Esophagus (tissue), 2 donors: ENCODE data around the gene NUDCD2. TPM values are rescaled to one million over a fixed set of nuclear protein-coding genes. Genes with fewer than 3 reads are reported as not detected.
"Not testable (repeated sequence)": the region's sequence is repeated elsewhere in the genome, so short reads cannot be mapped to it uniquely, and the experiment has no call there.

Experiments used
- H3K27ac ChIP-seq, 2 donors: one replicate each; pipeline ENCODE4 v1.5.1; 2013; ENCODE audit warnings: low read depth in 2 of 2, mild to moderate bottlenecking in 2 of 2, inconsistent platforms in 1 of 2, low read length in 1 of 2, moderate library complexity in 1 of 2
- H3K27me3 ChIP-seq, 2 donors: one replicate each; pipeline ENCODE4 v1.6.1; 2013; ENCODE audit warnings: low read length in 2 of 2, control low read depth in 1 of 2, mild to moderate bottlenecking in 1 of 2; ENCODE audit not compliant: insufficient read depth in 2 of 2, control insufficient read depth in 1 of 2
- H3K36me3 ChIP-seq, 2 donors: one replicate each; pipeline ENCODE4 v1.6.1; 2013; ENCODE audit warnings: low read length in 1 of 2; ENCODE audit not compliant: control insufficient read depth in 2 of 2, insufficient read depth in 2 of 2
- H3K4me1 ChIP-seq, 2 donors: one replicate each; pipeline ENCODE4 v1.6.1; 2013; ENCODE audit warnings: low read length in 1 of 2; ENCODE audit not compliant: control insufficient read depth in 2 of 2, insufficient read depth in 2 of 2
- H3K4me3 ChIP-seq, 2 donors: one replicate each; pipeline ENCODE4 v1.5.1; 2013; ENCODE audit warnings: low read length in 2 of 2, mild to moderate bottlenecking in 2 of 2, low read depth in 1 of 2, moderate library complexity in 1 of 2
- H3K9me3 ChIP-seq, 2 donors: one replicate each; pipeline ENCODE4 v1.6.1; 2013; ENCODE audit warnings: mild to moderate bottlenecking in 2 of 2, low read depth in 1 of 2, low read length in 1 of 2, moderate library complexity in 1 of 2; ENCODE audit not compliant: control insufficient read depth in 2 of 2, insufficient read depth in 1 of 2
- WGBS, 2 donors: extraction: QIAGEN DNeasy Blood & Tissue Kit; methylation state at CpG; one replicate each; pipeline ENCODE4 v1.1.7; 2013; 5-methylcytosine and 5-hydroxymethylcytosine counted together
- polyA plus RNA-seq, 2 donors: library from polyadenylated mRNA; stranded (reverse); fragments of 200-250 nt; gene quantifications; one replicate each; pipeline ENCODE4 v1.2.3, GENCODE V29; 2013
- donor health status: healthy with polysubstance abuse.
- donor health status: Bipolar disorder and iron deficiency.

The NUDCD2 gene
- polyA plus RNA-seq, 2 donors = 4.8 to 5.4 TPM

DNA sequence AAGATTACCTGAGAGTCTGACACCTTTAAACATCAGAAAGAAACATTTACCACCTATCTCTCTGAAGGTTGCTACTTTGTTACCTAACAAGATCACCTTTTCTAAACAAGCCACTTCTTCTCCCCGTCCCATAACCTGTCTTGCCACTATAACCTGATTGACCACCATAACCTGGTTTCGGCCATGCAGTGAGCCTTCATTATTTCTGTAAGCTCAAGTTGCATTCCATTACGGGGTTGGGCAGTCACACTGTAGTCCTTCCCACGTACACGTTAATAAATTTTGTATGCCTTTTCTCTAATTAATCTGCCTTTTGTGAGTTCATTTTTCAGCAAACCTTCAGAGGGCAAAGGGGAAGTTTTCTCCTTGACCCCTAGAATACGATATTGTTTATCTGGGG lies 50.5 kb downstream of the NUDCD2 start:
- no peak overlapping the region for H3K4me3 ChIP-seq
- H3K9me3 ChIP-seq = no peaks in the 10 kb centered on the region
- H3K4me1 ChIP-seq = no peaks in the 10 kb centered on the region
- 54 to 65% methylated on average over 6 of the region's 6 CpGs for whole genome bisulfite sequencing, 2 donors
- H3K27me3 ChIP-seq = no peaks in the 10 kb centered on the region
- H3K36me3 ChIP-seq = no peaks in the 10 kb centered on the region
- peak overlapping the region in 1 of 2 donors; percentile 24 for H3K27ac ChIP-seq

DNA sequence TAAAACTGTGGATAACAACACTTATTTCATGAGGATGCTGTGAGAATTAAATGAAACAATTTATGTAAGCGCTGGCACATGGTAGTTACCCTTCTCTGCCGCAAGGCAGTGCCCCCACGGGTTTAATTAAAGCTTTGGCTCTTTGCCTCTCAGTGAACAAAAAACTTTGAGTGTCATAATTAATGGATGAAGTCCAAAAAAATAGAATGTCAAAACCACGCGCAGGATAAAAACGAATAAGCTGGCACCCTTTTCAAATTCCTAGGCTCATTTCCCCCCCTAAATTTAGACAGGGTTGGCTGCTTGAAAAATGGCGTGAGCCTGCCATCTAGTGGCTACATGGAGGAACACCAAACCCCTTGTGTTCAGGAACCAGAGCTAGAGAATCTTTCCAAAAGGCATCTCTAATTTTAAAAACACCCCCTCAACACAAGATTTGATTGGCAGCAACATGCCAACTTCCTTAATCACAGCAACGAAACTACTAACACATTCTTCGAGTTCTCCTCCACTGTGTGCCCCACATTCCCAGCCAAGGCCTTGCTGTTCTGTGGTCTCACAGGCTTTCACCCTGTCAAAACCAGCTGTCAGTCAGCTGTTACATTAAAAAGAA lies 51.5 kb downstream of the NUDCD2 start:
- Histone ChIP-seq H3K27me3 (no peaks in the 10 kb centered on the region), H3K4me3 (no peak overlapping the region), H3K27ac (peak overlapping the region in 1 of 2 donors; percentile 68), H3K36me3 (no peaks in the 10 kb centered on the region), H3K9me3 (no peaks in the 10 kb centered on the region), H3K4me1 (no peaks in the 10 kb centered on the region)
- WGBS, 2 donors = 5 to 10% methylated on average over 9 of the region's 9 CpGs

DNA sequence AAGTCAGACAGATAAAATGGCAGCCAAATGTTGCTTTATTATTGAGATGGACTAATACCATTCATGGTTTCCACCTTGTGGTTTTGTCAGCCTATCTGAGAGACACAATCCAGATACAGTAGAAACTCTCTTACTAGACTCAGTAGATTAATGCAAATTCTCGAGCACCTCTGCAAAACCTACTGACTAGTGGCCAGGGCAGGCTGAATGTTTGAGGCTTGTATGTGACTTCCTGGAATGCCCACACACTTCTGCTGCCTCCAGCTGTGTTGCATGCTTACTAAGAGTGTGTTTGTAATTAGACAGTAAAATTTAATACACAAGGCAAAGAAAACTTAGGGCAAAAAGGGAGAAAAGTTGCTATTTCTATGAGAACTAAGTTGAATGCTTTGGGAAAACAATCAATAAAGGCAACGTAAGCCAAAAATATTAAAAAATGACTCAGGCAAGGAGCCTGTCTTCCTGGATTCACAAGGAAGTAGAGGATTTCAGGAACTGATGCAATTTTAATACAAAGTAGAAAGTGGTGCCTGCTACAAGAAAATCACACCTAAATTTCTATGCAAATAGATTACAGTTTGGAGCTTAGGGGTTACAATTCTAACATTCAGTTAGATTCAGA lies 52.8 kb downstream of the NUDCD2 start:
- H3K4me3 ChIP-seq = no peak overlapping the region
- H3K9me3 ChIP-seq = no peaks in the 10 kb centered on the region
- no peaks in the 10 kb centered on the region for H3K4me1 ChIP-seq
- H3K27me3 ChIP-seq = no peaks in the 10 kb centered on the region
- peak overlapping the region in 1 of 2 donors; percentile 47 for H3K27ac ChIP-seq
- WGBS, 2 donors = 43 to 47% methylated on average over 2 of the region's 2 CpGs
- no peaks in the 10 kb centered on the region for H3K36me3 ChIP-seq

GRCh38 chr5:163404364-163405173 lies 55.3 kb downstream of the NUDCD2 start:
- 65% methylated on average over 10 of the region's 10 CpGs for WGBS, 2 donors
- Histone ChIP-seq H3K4me3 (no peak overlapping the region), H3K27me3 (no peaks in the 10 kb centered on the region), H3K36me3 (no peaks in the 10 kb centered on the region), H3K9me3 (no peaks in the 10 kb centered on the region), H3K27ac (no peak overlapping the region), H3K4me1 (no peaks in the 10 kb centered on the region)

DNA sequence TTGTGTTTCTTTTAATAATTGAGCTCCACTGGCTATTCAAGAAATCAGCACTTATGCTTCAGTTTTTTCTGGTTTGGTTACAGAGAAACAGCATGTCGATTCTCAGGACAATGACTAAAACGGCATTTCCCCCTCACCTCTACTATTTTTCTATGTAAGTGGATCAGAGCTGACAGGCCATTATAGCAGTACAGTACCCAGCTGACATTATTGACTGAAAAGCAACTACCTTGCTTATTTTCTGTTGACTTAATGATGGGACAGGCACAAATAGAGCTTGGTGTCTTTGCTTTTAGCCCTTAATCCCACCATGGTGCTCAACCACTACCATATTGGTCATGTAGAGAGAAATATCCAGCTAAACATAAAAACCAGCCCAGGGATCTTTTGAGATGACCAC lies 57.9 kb downstream of the NUDCD2 start:
- no peaks in the 10 kb centered on the region for H3K27me3 ChIP-seq
- H3K4me3 ChIP-seq = no peak overlapping the region
- no peaks in the 10 kb centered on the region for H3K9me3 ChIP-seq
- no peaks in the 10 kb centered on the region for H3K36me3 ChIP-seq
- WGBS, 2 donors = 81 to 83% methylated on average over 2 of the region's 2 CpGs
- no peak overlapping the region for H3K27ac ChIP-seq
- H3K4me1 ChIP-seq = no peaks in the 10 kb centered on the region

GRCh38 chr5:163401271-163401670 lies 58.6 kb downstream of the NUDCD2 start:
- H3K27ac ChIP-seq = no peak overlapping the region
- no peaks in the 10 kb centered on the region for H3K36me3 ChIP-seq
- H3K9me3 ChIP-seq = no peaks in the 10 kb centered on the region
- H3K4me3 ChIP-seq = no peak overlapping the region
- H3K27me3 ChIP-seq = no peaks in the 10 kb centered on the region
- H3K4me1 ChIP-seq = no peaks in the 10 kb centered on the region
- 79 to 89% methylated on average over 4 of the region's 4 CpGs for WGBS, 2 donors

- no peak overlapping the region for H3K4me3 ChIP-seq
- 71% methylated on average over 4 of the region's 4 CpGs for WGBS, 2 donors
- H3K9me3 ChIP-seq = no peaks in the 10 kb centered on the region
- no peak overlapping the region for H3K27ac ChIP-seq
- no peaks in the 10 kb centered on the region for H3K27me3 ChIP-seq
- no peaks in the 10 kb centered on the region for H3K4me1 ChIP-seq
- H3K36me3 ChIP-seq = no peaks in the 10 kb centered on the region
Measured at GRCh38 chr5:163399923-163400322, 60.0 kb downstream of the NUDCD2 start.

DNA sequence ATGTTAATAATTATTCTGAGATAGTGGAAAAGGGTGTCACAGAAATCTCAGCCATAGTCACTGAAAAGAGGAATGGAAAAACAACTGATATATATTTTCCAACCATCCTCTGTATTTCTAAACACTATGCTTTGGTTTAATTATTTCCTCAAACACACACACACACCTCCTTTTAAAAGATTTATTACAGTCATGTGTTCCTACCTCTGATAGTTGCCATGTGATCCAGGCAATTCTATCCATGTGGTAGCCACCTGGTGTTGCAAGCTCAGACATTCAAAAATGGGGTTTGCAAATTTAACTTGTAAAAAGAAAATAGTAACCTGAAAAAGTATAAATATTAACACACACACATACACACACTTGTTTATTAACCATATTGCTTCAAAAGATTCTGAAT lies 62.5 kb downstream of the NUDCD2 start:
- Histone ChIP-seq H3K9me3 (no peaks in the 10 kb centered on the region), H3K27me3 (no peaks in the 10 kb centered on the region), H3K27ac (no peak overlapping the region), H3K4me3 (no peak overlapping the region), H3K36me3 (no peaks in the 10 kb centered on the region), H3K4me1 (no peaks in the 10 kb centered on the region)

DNA sequence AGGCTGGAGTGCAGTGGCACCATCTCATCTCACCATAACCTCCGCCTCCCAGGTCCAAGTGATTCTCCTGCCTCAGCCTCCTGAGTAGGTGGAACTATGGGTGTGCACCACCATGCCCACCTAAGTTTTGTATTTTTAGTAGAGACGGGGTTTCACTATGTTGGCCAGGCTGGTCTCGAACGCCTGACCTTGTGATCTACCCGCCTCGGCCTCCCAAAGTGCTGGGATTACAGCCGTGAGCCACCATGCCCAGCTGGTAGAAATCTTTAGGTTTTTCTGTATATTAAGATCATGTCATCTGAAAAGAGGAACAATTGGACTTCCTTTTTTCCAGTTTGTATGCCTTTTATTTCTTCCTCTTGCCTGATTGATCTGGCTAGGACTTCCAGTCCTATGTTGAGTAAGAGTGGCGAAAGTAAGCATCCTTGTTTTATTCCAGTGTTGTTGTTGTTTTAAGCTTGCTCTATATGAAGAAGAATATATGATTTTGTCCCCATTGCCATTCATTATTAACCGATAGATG lies 63.0 kb downstream of the NUDCD2 start:
- not testable (repeated sequence) for H3K4me3 ChIP-seq, H3K4me1 ChIP-seq, H3K9me3 ChIP-seq, H3K27ac ChIP-seq, H3K27me3 ChIP-seq, H3K36me3 ChIP-seq
- WGBS, 2 donors = 85 to 86% methylated on average over 9 of the region's 9 CpGs
